H1 (cell line): ENCODE results near the gene LPP. TPM values are rescaled to one million over a fixed set of nuclear protein-coding genes. Genes with fewer than 3 reads are reported as not detected.

Source experiments
- CTCF ChIA-PET: fragments of 300-600 bp; sonication (Branson Sonifier 250); formaldehyde crosslinking; loops from one replicate; lab custom pipeline; 2021; ENCODE audit not compliant: partially characterized antibody; lab: Charles Lee
- POLR2A ChIA-PET: fragments of 300-600 bp; sonication (Branson Sonifier 250); formaldehyde crosslinking; loops from one replicate; lab custom pipeline; 2021; ENCODE audit warnings: inconsistent platforms; ENCODE audit not compliant: partially characterized antibody; lab: Charles Lee
- DNase-seq, 2 experiments: peaks; one replicate each; pipeline versions ENCODE4 v3.0.0 to v3.0.0-alpha.2; 2010 to 2022; ENCODE audit warnings: low spot score in 2 of 2, low read depth in 1 of 2, mixed read lengths in 1 of 2
- FAIRE-seq: peaks from 2 replicates; lab custom pipeline; 2011; peaks lifted over from hg19 to GRCh38; lab: Jason Lieb, UNC
- H2AFZ ChIP-seq: 2 replicates; pipeline ENCODE4 v1.8.1; 2012; ENCODE audit warnings: low read length, inconsistent platforms
- H2AK5ac ChIP-seq: 2 replicates; pipeline ENCODE4 v1.6.1; 2013; ENCODE audit warnings: low read depth, low read length
- H2BK120ac ChIP-seq: replicated peaks from 2 replicates; pipeline ENCODE3; 2013; ENCODE audit warnings: low read depth, low read length, inconsistent platforms
- H2BK12ac ChIP-seq: 2 replicates; pipeline ENCODE4 v1.6.1; 2013; ENCODE audit warnings: low read depth, low read length
- H2BK15ac ChIP-seq: 2 replicates; pipeline ENCODE4 v1.6.1; 2013; ENCODE audit warnings: low read length
- H2BK20ac ChIP-seq: 2 replicates; pipeline ENCODE4 v1.6.1; 2013; ENCODE audit warnings: low read length
- H2BK5ac ChIP-seq: 2 replicates; pipeline ENCODE4 v1.6.1; 2013; ENCODE audit warnings: low read depth, low read length
- H3K14ac ChIP-seq: 2 replicates; pipeline ENCODE4 v1.6.1; 2013; ENCODE audit warnings: inconsistent platforms; ENCODE audit not compliant: insufficient read length
- H3K18ac ChIP-seq: 2 replicates; pipeline ENCODE4 v1.6.1; 2013; ENCODE audit warnings: low read length; ENCODE audit errors: extremely low read depth
- H3K23ac ChIP-seq: 2 replicates; pipeline ENCODE4 v1.6.1; 2013; ENCODE audit warnings: inconsistent platforms; ENCODE audit not compliant: insufficient read length
- H3K23me2 ChIP-seq: 2 replicates; pipeline ENCODE4 v1.6.1; 2013; ENCODE audit warnings: low read depth, low read length
- H3K27ac ChIP-seq: 2 replicates; pipeline ENCODE4 v1.6.1; 2011; ENCODE audit warnings: low read depth, low read length, inconsistent platforms
- H3K27me3 ChIP-seq, 4 experiments: replicated peaks in 1 of 4; 1 replicate in 1 of 4; 2 replicates in 3 of 4; pipeline versions ENCODE4 v1.6.1 to v1.8.1; 2011 to 2013; ENCODE audit warnings: low read length in 3 of 4, mild to moderate bottlenecking in 3 of 4, inconsistent platforms in 2 of 4, mixed read lengths in 2 of 4, moderate library complexity in 1 of 4; ENCODE audit not compliant: control insufficient read depth in 3 of 4, insufficient read depth in 3 of 4; ENCODE audit errors: extremely low read depth in 1 of 4
- H3K36me3 ChIP-seq, 4 experiments: 2 replicates each; pipeline versions ENCODE4 v1.6.1 to v1.8.1; 2011 to 2013; ENCODE audit warnings: mild to moderate bottlenecking in 4 of 4, low read length in 3 of 4, moderate library complexity in 2 of 4, control low read depth in 1 of 4, inconsistent platforms in 1 of 4; ENCODE audit not compliant: insufficient read depth in 4 of 4, control insufficient read depth in 2 of 4
- H3K4ac ChIP-seq: replicated peaks from 2 replicates; pipeline ENCODE3; 2013; ENCODE audit warnings: low read length, low read depth, mixed read lengths, inconsistent platforms; ENCODE audit not compliant: insufficient read length
- H3K4me1 ChIP-seq, 4 experiments: replicated peaks in 1 of 4; 1 replicate in 1 of 4; 2 replicates in 3 of 4; pipeline versions ENCODE4 v1.6.1 to v1.8.1; 2011 to 2013; ENCODE audit warnings: low read length in 3 of 4, inconsistent platforms in 2 of 4, mixed read lengths in 1 of 4; ENCODE audit not compliant: insufficient read depth in 4 of 4, control insufficient read depth in 3 of 4
- H3K4me2 ChIP-seq, 2 experiments: 2 replicates each; pipeline versions ENCODE4 v1.6.1 to v1.8.1; 2011 to 2013; ENCODE audit warnings: low read depth in 2 of 2, low read length in 2 of 2, control low read depth in 1 of 2, inconsistent platforms in 1 of 2, mild to moderate bottlenecking in 1 of 2; ENCODE audit not compliant: insufficient read depth in 1 of 2
- H3K4me3 ChIP-seq, 4 experiments: fragments of 200-600, 300-600 bp in 1 of 4; sonication (generic), shearing (Covaris generic), sonication (Bioruptor Twin) in 1 of 4; 2 replicates each; pipeline versions ENCODE4 v1.5.1 to v1.8.1; 2011 to 2016; ENCODE audit warnings: low read length in 4 of 4, low read depth in 3 of 4, control low read depth in 2 of 4, inconsistent platforms in 2 of 4, mild to moderate bottlenecking in 2 of 4, mixed read lengths in 1 of 4, moderate library complexity in 1 of 4; ENCODE audit not compliant: insufficient read depth in 2 of 4; ENCODE audit errors: extremely low read depth in 1 of 4
- H3K56ac ChIP-seq: replicated peaks from 2 replicates; pipeline ENCODE3; 2013; ENCODE audit warnings: low read depth, mild to moderate bottlenecking, mixed read lengths, low read length, inconsistent platforms; ENCODE audit not compliant: insufficient read length
- H3K79me1 ChIP-seq: 2 replicates; pipeline ENCODE4 v1.6.1; 2013; ENCODE audit warnings: low read depth, low read length, control low read depth
- H3K79me2 ChIP-seq, 2 experiments: 2 replicates each; pipeline versions ENCODE4 v1.6.1 to v1.8.1; 2012 to 2013; ENCODE audit warnings: low read length in 2 of 2, mild to moderate bottlenecking in 2 of 2, inconsistent platforms in 1 of 2; ENCODE audit not compliant: insufficient read depth in 2 of 2, control insufficient read depth in 1 of 2
- H3K9ac ChIP-seq, 4 experiments: replicated peaks in 1 of 4; 1 replicate in 1 of 4; 2 replicates in 3 of 4; pipeline versions ENCODE4 v1.6.1 to v1.8.1; 2011 to 2013; ENCODE audit warnings: low read depth in 3 of 4, low read length in 3 of 4, control low read depth in 2 of 4, mild to moderate bottlenecking in 2 of 4, moderate library complexity in 2 of 4, inconsistent platforms in 1 of 4; ENCODE audit errors: extremely low read depth in 1 of 4
- H3K9me3 ChIP-seq, 2 experiments: 2 replicates each; pipeline versions ENCODE4 v1.6.1 to v1.8.1; 2012 to 2013; ENCODE audit warnings: mild to moderate bottlenecking in 2 of 2, moderate library complexity in 2 of 2, control low read depth in 1 of 2, inconsistent platforms in 1 of 2, low read depth in 1 of 2, low read length in 1 of 2, mixed read lengths in 1 of 2; ENCODE audit not compliant: insufficient read depth in 2 of 2
- H4K20me1 ChIP-seq, 2 experiments: replicated peaks in 1 of 2; 2 replicates each; pipeline versions ENCODE3 to v1.8.1; 2011 to 2013; ENCODE audit warnings: inconsistent platforms in 2 of 2, low read length in 2 of 2, mild to moderate bottlenecking in 1 of 2; ENCODE audit not compliant: insufficient read depth in 2 of 2, control insufficient read depth in 1 of 2
- H4K5ac ChIP-seq: 2 replicates; pipeline ENCODE4 v1.6.1; 2013; ENCODE audit warnings: low read length, low read depth, mixed read lengths, inconsistent platforms; ENCODE audit not compliant: insufficient read length
- H4K8ac ChIP-seq: 2 replicates; pipeline ENCODE4 v1.8.0; 2013; ENCODE audit warnings: mild to moderate bottlenecking, moderate library complexity, low read length, inconsistent platforms; ENCODE audit not compliant: insufficient read depth; ENCODE audit errors: extremely low read depth
- H4K91ac ChIP-seq: replicated peaks from 2 replicates; pipeline ENCODE3; 2013; ENCODE audit warnings: low read length, mixed read lengths, inconsistent platforms; ENCODE audit not compliant: insufficient read length
- BACH1 ChIP-seq: IDR thresholded peaks from 2 replicates; pipeline ENCODE4 v1.6.1; 2012; ENCODE audit warnings: low read length, improper control_type of control experiment
- CEBPB ChIP-seq: IDR thresholded peaks from 2 replicates; pipeline ENCODE4 v1.6.1; 2012; ENCODE audit warnings: low read depth, low read length
- E2F6 ChIP-seq: IDR thresholded peaks from 2 replicates; pipeline ENCODE4 v1.6.1; 2012; ENCODE audit warnings: inconsistent platforms
- HDAC2 ChIP-seq, 2 experiments: fragments of 300-600 bp in 1 of 2; sonication (generic) in 1 of 2; IDR thresholded peaks; 2 replicates each; pipeline ENCODE4 v1.6.1; 2011 to 2012; ENCODE audit warnings: low read depth in 2 of 2, low read length in 2 of 2, mild to moderate bottlenecking in 2 of 2, moderate library complexity in 2 of 2, borderline replicate concordance in 1 of 2, inconsistent platforms in 1 of 2
- JUND ChIP-seq: IDR thresholded peaks from 2 replicates; pipeline ENCODE4 v1.6.1; 2011; ENCODE audit warnings: mild to moderate bottlenecking, improper control_type of control experiment, low read length
- KDM1A ChIP-seq: fragments of 200-600, 300-600 bp; sonication (generic); IDR thresholded peaks from 2 replicates; pipeline ENCODE4 v1.7.1; 2016; ENCODE audit warnings: mild to moderate bottlenecking, low read length, borderline replicate concordance
- MAX ChIP-seq: IDR thresholded peaks from 2 replicates; pipeline ENCODE4 v1.6.1; 2012; ENCODE audit warnings: inconsistent platforms
- POLR2AphosphoS5 ChIP-seq: IDR thresholded peaks from 2 replicates; pipeline ENCODE4 v1.6.1; 2011; ENCODE audit warnings: low read depth, low read length
- TAF1 ChIP-seq: IDR thresholded peaks from 2 replicates; pipeline ENCODE4 v1.6.1; 2011; ENCODE audit warnings: mild to moderate bottlenecking, low read depth, low read length
- TBP ChIP-seq: IDR thresholded peaks from 2 replicates; pipeline ENCODE4 v1.6.1; 2011; ENCODE audit warnings: low read depth, low read length, improper control_type of control experiment
- WGBS, 2 experiments: shearing (Covaris generic) in 1 of 2; methylation state at CpG; one replicate each; pipeline versions ENCODE4 v1.1.6 to v1.1.7; 2013 to 2015; ENCODE audit warnings: low lambda C conversion rate in 2 of 2, mixed read lengths in 2 of 2, inconsistent platforms in 1 of 2, low coverage in 1 of 2, missing lambda C conversion rate in 1 of 2; ENCODE audit not compliant: insufficient replicate concordance in 2 of 2, insufficient coverage in 1 of 2, insufficient read length in 1 of 2; ENCODE audit errors: extremely low coverage in 1 of 2, missing lambda C conversion rate in 1 of 2; 5-methylcytosine and 5-hydroxymethylcytosine counted together
- polyA plus RNA-seq, 7 experiments: library from polyadenylated mRNA; depleted of rRNA in 3 of 7; stranded (reverse) in 5 of 7; unstranded in 2 of 7; fragments of >200 nt in 5 of 7; fragments of 200-250 nt in 2 of 7; gene quantifications; 1 replicate in 5 of 7; 2 replicates in 1 of 7; 4 replicates in 1 of 7; pipeline versions ENCODE4 v1.2.1 to v1.2.3, GENCODE V29; 2011 to 2013; ENCODE audit warnings: missing spikeins in 2 of 7, mixed read lengths in 2 of 7
- total RNA-seq: library from RNA; stranded (reverse); fragmentation: NEBNext Ultra II Directional; extraction: Animal tissue kit (Norgen Biotek cat#: 25700); gene quantifications from 2 replicates; pipeline ENCODE4 v1.2.1, GENCODE V29; 2021

LPP gene
- total and polyA plus RNA-seq, 2 of the 8 experiments (the other 6 are each of a cell fraction or from before 2014, with no cell fraction given), result 10.0 to 53.3 TPM

- Histone ChIP-seq H3K79me1 (0 out of 2 replicates have a peak, but pooled peaks cover 2% of the 10 kb centered on the region), H3K23me2 (no peaks in the 10 kb centered on the region), H3K36me3 (no peaks in the 10 kb centered on the region), H3K79me2 (peaks cover 0 to 31% of the 10 kb centered on the region in 2 experiments; a peak in 3 of 4 replicates), H2AK5ac (no peak overlapping the region), H3K27me3 (no peaks in the 10 kb centered on the region), H3K23ac (no peak overlapping the region), H2BK5ac (no peak overlapping the region), H4K8ac (no peak overlapping the region; the same call in 1 of the 2 replicates), H3K4me1 (peaks cover 0 to 13% (median 4%) of the 10 kb centered on the region in 4 experiments; a peak in 6 of 7 replicates), H3K14ac (no peak overlapping the region), H4K91ac (no peak overlapping the region), H4K5ac (no peak overlapping the region), H2BK120ac (no peak overlapping the region), H2BK20ac (no peak overlapping the region), H2BK15ac (no peak overlapping the region), H3K27ac (no peak overlapping the region), H2BK12ac (no peak overlapping the region), H3K18ac (no peak overlapping the region), H2AFZ (no peak overlapping the region), H3K9ac (no peak overlapping the region), H4K20me1 (peaks cover 0 to 2% of the 10 kb centered on the region in 2 experiments), H3K4ac (no peak overlapping the region), H3K9me3 (no peaks in the 10 kb centered on the region), H3K4me2 (peak overlapping the region in 1 of 2 experiments; percentile 1; a peak in 1 of 4 replicates), H3K4me3 (no peak overlapping the region), H3K56ac (no peak overlapping the region)
- 81% methylated on average over 16 of the region's 16 CpGs; no CpG with 5 or more reads in 1 of the 2 experiments for WGBS, 2 experiments
- ChIA-PET CTCF (interaction anchor here (0.6 to 1.5 kb wide), 4 partner anchors 28 to 779 kb away, joined by 3 to 7 read pairs (median 3); no protein-coding TSS in a partner anchor), POLR2A (interaction anchor here (0.8 to 0.9 kb wide), 2 partner anchors 18 to 26 kb away, joined by 3 read pairs; partner anchors contain the start of gene LPP)
- DNase-seq, result no peak
- FAIRE-seq, result no peak
- TF ChIP-seq TBP, result no peak
- no peak for TF ChIP-seq BACH1
- 0 out of 2 replicates have a peak, but pooled peaks have one; percentile 39 for TF ChIP-seq MAX
- no peak for TF ChIP-seq HDAC2 (IDR thresholded peaks at IDR 0.05; ENCODE audit: borderline replicate concordance in 1 of 2, low read depth in 2 of 2, low read length in 2 of 2)
- TF ChIP-seq KDM1A, result no peak
- TF ChIP-seq CEBPB, result no peak
- no peak for TF ChIP-seq TAF1
- no peak for TF ChIP-seq POLR2AphosphoS5
- peak; percentile 85 for TF ChIP-seq E2F6
- 0 out of 2 replicates have a peak, but pooled peaks have one; percentile 39 for TF ChIP-seq JUND
Observed at GRCh38 chr3:188179006-188179966, 25.3 kb downstream of the LPP start.
